22Rv1 (cell line): ENCODE data around the gene SEC14L1.

Source experiments
- H3K27ac ChIP-seq: fragments of 450-650 bp; 2 replicates; pipeline ENCODE4 v1.5.1; 2017
- CTCF ChIP-seq: fragments of 450-650 bp; IDR thresholded peaks from 2 replicates; pipeline ENCODE4 v1.5.1; 2017; ENCODE audit warnings: mild to moderate bottlenecking
- ZFX ChIP-seq: fragments of 450-650 bp; IDR thresholded peaks from 2 replicates; pipeline ENCODE4 v1.6.1; 2017; ENCODE audit warnings: antibody characterized with exemption, borderline replicate concordance

SEC14L1 gene

GRCh38 chr17:77212833-77213777 is 72.3 kb downstream of the SEC14L1 start:
- no peak overlapping the region for H3K27ac ChIP-seq
- no peak for TF ChIP-seq CTCF

- TF ChIP-seq ZFX (no peak), CTCF (no peak)
- no peak overlapping the region for H3K27ac ChIP-seq
These were observed 73.0 kb downstream of the SEC14L1 start for GRCh38 chr17:77213778-77214132.

GRCh38 chr17:77214328-77214727 is 73.6 kb downstream of the SEC14L1 start:
- no peak overlapping the region for H3K27ac ChIP-seq
- TF ChIP-seq CTCF: no peak
- no peak for TF ChIP-seq ZFX

GRCh38 chr17:77214743-77215142 is 74.0 kb downstream of the SEC14L1 start:
- no peak overlapping the region for H3K27ac ChIP-seq
- TF ChIP-seq ZFX (no peak), CTCF (peak; percentile 55)

GRCh38 chr17:77215281-77215680 is 74.5 kb downstream of the SEC14L1 start:
- no peak overlapping the region for H3K27ac ChIP-seq
- no peak for TF ChIP-seq CTCF
- no peak for TF ChIP-seq ZFX

GRCh38 chr17:77216486-77216885 is 75.7 kb downstream of the SEC14L1 start:
- TF ChIP-seq ZFX (no peak), CTCF (no peak)
- no peak overlapping the region for H3K27ac ChIP-seq

- no peak for TF ChIP-seq ZFX
- TF ChIP-seq CTCF: no peak
- no peak overlapping the region for H3K27ac ChIP-seq
These were observed 76.4 kb downstream of the SEC14L1 start for GRCh38 chr17:77217123-77217522.
